ENCODE results near the gene VMP1. TPM values are rescaled to one million over a fixed set of nuclear protein-coding genes. Genes with fewer than 3 reads are reported as not detected.

The VMP1 gene
- total RNA-seq, 1 donor from 2014 or later, result 183 TPM

GRCh38 chr17:59671386-59671785 lies 36.1 kb upstream of the VMP1 start:
- Histone ChIP-seq H3K27ac (peak overlapping the region in 1 of 2 donors; percentile 73), H3K27me3 (no peaks in the 10 kb centered on the region), H3K9me3 (no peaks in the 10 kb centered on the region), H3K36me3 (peaks cover 40 to 55% of the 10 kb centered on the region in 2 donors), H3K4me1 (peaks cover 4 to 26% of the 10 kb centered on the region in 2 donors), H3K4me3 (no peak overlapping the region)
- no peak for TF ChIP-seq CTCF (IDR thresholded peaks at IDR 0.05)
- no peak for DNase-seq (ENCODE audit: low spot score in 2 of 2)
- intact Hi-C loops (cut with DNase I), result no loop called here

GRCh38 chr17:59675231-59675630 lies 32.2 kb upstream of the VMP1 start:
- intact Hi-C loops (cut with DNase I), result no loop called here
- DNase-seq (ENCODE audit: low spot score in 2 of 2), result no peak
- H3K27me3 ChIP-seq, result no peaks in the 10 kb centered on the region
- H3K4me1 ChIP-seq, result peaks cover 0 to 13% of the 10 kb centered on the region in 2 donors
- no peaks in the 10 kb centered on the region for H3K9me3 ChIP-seq
- no peak overlapping the region for H3K4me3 ChIP-seq
- no peak overlapping the region for H3K27ac ChIP-seq
- H3K36me3 ChIP-seq, result peaks cover 65 to 74% of the 10 kb centered on the region in 2 donors
- no peak for TF ChIP-seq CTCF (IDR thresholded peaks at IDR 0.05)

GRCh38 chr17:59676716-59677115 lies 30.7 kb upstream of the VMP1 start:
- intact Hi-C loops (cut with DNase I), result no loop called here
- H3K36me3 ChIP-seq, result peaks cover 80 to 85% of the 10 kb centered on the region in 2 donors
- DNase-seq (ENCODE audit: low spot score in 2 of 2), result no peak

GRCh38 chr17:59678918-59679317 lies 28.5 kb upstream of the VMP1 start:
- intact Hi-C loops (cut with DNase I), result no loop called here
- no peak for DNase-seq (ENCODE audit: low spot score in 2 of 2)
- H3K27me3 ChIP-seq, result no peaks in the 10 kb centered on the region
- H3K4me3 ChIP-seq, result no peak overlapping the region
- peak overlapping the region in 1 of 2 donors; percentile 23 for H3K27ac ChIP-seq
- H3K9me3 ChIP-seq, result no peaks in the 10 kb centered on the region
- H3K4me1 ChIP-seq, result peaks cover 0 to 7% of the 10 kb centered on the region in 2 donors
- peaks cover 90 to 96% of the 10 kb centered on the region in 2 donors for H3K36me3 ChIP-seq
- no peak for TF ChIP-seq CTCF (IDR thresholded peaks at IDR 0.05)

More at GRCh38 chr17:59676716-59677115, 30.7 kb upstream of the VMP1 start:
- Histone ChIP-seq H3K9me3 (no peaks in the 10 kb centered on the region), H3K4me1 (peaks cover 0 to 7% of the 10 kb centered on the region in 2 donors), H3K4me3 (no peak overlapping the region), H3K27ac (no peak overlapping the region), H3K27me3 (no peaks in the 10 kb centered on the region)
- no peak for TF ChIP-seq CTCF (IDR thresholded peaks at IDR 0.05)

GRCh38 chr17:59680314-59680713 lies 27.1 kb upstream of the VMP1 start:
- no peak for DNase-seq (ENCODE audit: low spot score in 2 of 2)
- Histone ChIP-seq H3K4me1 (peaks cover 0 to 7% of the 10 kb centered on the region in 2 donors), H3K9me3 (no peaks in the 10 kb centered on the region), H3K27me3 (no peaks in the 10 kb centered on the region), H3K27ac (peak overlapping the region in 1 of 2 donors; percentile 19), H3K36me3 (peaks cover 88 to 95% of the 10 kb centered on the region in 2 donors), H3K4me3 (no peak overlapping the region)
- no peak for TF ChIP-seq CTCF (IDR thresholded peaks at IDR 0.05)
- intact Hi-C loops (cut with DNase I), result no loop called here

- Histone ChIP-seq H3K9me3 (no peaks in the 10 kb centered on the region), H3K27ac (no peak overlapping the region), H3K27me3 (no peaks in the 10 kb centered on the region), H3K4me3 (no peak overlapping the region), H3K4me1 (peaks cover 0 to 4% of the 10 kb centered on the region in 2 donors), H3K36me3 (peaks cover 87 to 93% of the 10 kb centered on the region in 2 donors)
- no peak for TF ChIP-seq CTCF (IDR thresholded peaks at IDR 0.05)
- intact Hi-C loops (cut with DNase I), result no loop called here
- no peak for DNase-seq (ENCODE audit: low spot score in 2 of 2)
Measured at GRCh38 chr17:59683283-59683682, 24.2 kb upstream of the VMP1 start.
